Measurements from ENCODE around the gene KIR3DL1.

Gene KIR3DL1

DNA sequence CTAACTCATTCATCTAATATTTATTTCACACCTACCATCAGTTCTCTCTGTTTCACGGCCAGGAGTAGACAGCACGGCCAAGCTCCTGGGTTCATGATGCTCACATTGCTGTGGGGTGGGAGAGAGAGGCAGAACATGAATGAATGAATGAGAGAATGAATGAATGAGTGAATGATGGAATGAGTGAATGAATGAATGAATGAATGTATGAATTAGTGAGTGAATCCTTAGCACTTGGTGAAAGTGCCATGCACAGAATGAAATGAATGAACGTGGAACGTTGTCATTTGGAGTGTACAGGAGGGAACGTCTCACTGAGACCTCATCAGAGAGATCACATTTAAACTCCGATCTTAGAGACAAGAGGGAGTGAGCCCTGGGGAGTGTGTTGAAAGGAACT is 24.8 kb upstream of the KIR3DL1 start:
- DNase-seq (ENCODE audit: extremely low read depth, low read depth): no peak
- H3K4me3 ChIP-seq (replicated peaks; ENCODE audit: low read depth, low read length): no peak overlapping the region
- TF ChIP-seq, protein P1, sequence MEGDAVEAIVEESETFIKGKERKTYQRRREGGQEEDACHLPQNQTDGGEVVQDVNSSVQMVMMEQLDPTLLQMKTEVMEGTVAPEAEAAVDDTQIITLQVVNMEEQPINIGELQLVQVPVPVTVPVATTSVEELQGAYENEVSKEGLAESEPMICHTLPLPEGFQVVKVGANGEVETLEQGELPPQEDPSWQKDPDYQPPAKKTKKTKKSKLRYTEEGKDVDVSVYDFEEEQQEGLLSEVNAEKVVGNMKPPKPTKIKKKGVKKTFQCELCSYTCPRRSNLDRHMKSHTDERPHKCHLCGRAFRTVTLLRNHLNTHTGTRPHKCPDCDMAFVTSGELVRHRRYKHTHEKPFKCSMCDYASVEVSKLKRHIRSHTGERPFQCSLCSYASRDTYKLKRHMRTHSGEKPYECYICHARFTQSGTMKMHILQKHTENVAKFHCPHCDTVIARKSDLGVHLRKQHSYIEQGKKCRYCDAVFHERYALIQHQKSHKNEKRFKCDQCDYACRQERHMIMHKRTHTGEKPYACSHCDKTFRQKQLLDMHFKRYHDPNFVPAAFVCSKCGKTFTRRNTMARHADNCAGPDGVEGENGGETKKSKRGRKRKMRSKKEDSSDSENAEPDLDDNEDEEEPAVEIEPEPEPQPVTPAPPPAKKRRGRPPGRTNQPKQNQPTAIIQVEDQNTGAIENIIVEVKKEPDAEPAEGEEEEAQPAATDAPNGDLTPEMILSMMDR (IDR thresholded peaks at IDR 0.05; ENCODE audit: low read depth, low read length, missing control alignments): no peak

DNA sequence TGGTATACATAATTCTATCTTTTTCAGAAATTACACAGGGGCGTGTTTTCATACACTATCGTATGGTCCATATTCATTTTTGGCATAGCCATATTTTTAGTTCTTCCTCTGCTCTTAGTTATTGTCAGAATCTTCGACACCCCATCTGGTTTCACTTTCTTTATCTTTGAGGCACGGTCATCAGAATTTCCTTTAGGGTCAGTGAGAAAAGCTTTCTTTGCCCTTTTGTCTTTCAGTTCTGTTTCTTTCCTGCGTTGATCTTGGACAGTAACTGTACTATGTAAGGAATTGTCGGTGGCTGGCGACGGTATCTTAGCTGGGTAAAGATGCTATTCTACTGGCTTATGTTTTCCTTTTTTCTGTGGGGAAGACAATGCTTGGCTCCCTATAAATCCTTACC is 23.5 kb upstream of the KIR3DL1 start:
- no peak for DNase-seq (ENCODE audit: extremely low read depth, low read depth)
- TF ChIP-seq, protein P1 (IDR thresholded peaks at IDR 0.05; ENCODE audit: low read depth, low read length, missing control alignments): no peak
- no peak overlapping the region for H3K4me3 ChIP-seq (replicated peaks; ENCODE audit: low read depth, low read length)

DNA sequence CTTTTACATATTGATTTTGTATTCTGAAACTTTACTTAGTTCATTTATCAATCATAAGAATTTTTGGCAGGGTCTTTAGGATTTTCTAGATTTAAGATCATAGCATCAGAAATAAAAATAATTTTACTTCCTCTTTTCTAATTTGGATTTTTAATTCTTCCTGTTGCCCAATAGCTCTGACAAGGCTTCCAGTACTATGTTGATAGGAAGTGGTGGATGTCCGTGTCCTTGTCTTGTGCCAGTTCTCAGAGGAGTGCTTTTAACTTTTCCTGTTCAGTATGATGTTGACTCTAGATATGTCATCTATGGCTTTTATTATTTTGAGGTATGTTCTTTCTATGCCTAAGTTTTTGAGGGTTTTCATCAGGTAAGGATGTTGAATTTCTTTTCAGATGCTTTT is 20.5 kb upstream of the KIR3DL1 start:
- H3K4me3 ChIP-seq (replicated peaks; ENCODE audit: low read depth, low read length): no peak overlapping the region
- DNase-seq (ENCODE audit: extremely low read depth, low read depth): no peak
- TF ChIP-seq, protein P1 (IDR thresholded peaks at IDR 0.05; ENCODE audit: low read depth, low read length, missing control alignments): no peak

DNA sequence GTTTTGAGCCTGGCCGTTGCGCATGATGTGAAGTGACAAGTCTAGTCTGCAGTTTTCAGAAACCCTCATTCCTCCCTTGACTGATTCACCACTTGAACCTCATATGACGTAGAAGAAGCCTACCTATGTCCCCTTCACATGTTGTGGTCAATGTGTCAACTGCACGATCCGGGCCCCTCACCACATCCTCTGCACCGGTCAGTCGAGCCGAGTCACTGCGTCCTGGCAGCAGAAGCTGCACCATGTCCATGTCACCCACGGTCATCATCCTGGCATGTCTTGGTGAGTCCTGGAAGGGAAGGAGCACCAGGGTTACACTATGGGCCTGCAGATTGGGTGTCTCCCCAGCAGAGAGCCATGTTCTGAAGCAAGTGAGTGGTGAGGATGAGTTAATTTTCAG is 12.9 kb upstream of the KIR3DL1 start, which contains the start of gene KIR2DL4:
KIR2DL4 (plus strand) TSS at position 201 of the 400 bp plus-strand sequence; CDS start at position 243, 42 bp downstream.
- TF ChIP-seq, protein P1 (IDR thresholded peaks at IDR 0.05; ENCODE audit: low read depth, low read length, missing control alignments): no peak
- H3K4me3 ChIP-seq (replicated peaks; ENCODE audit: low read depth, low read length): no peak within 1 kb of the TSS
- DNase-seq (ENCODE audit: extremely low read depth, low read depth): no peak

DNA sequence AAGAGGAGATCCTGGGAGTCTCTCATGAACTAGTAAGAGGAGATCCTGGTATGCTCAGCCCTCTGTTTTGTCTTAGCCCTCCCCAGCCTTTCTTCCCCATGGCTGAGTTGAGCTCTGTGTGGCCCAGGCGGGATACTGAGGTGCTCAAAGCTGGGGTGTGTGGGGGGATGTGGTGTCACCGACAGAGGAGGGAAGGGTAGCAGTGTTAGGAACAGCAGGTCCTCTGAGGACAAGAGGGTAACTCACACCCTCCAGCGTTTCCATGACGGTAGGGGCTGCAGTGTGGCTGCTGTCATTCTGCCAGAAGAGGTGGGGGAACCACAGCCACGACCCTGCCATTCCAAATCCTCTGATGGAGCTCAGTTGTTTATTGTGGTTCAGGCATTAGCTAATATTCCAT is 12.2 kb upstream of the KIR3DL1 start:
- H3K4me3 ChIP-seq (replicated peaks; ENCODE audit: low read depth, low read length): no peak overlapping the region
- TF ChIP-seq, protein P1 (IDR thresholded peaks at IDR 0.05; ENCODE audit: low read depth, low read length, missing control alignments): no peak
- no peak for DNase-seq (ENCODE audit: extremely low read depth, low read depth)

DNA sequence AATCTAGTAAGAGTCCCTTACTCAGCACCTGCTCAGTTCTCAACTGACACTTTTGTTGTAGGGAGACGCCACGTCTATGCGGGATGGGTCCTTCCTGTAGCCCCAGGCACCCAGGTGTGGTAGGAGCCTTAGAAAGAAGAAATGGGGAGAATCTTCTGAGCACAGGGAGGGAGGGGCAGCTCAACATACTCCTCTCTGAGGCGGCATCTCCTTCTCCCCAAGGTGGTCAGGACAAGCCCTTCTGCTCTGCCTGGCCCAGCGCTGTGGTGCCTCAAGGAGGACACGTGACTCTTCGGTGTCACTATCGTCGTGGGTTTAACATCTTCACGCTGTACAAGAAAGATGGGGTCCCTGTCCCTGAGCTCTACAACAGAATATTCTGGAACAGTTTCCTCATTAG is 11.7 kb upstream of the KIR3DL1 start:
- TF ChIP-seq, protein P1 (IDR thresholded peaks at IDR 0.05; ENCODE audit: low read depth, low read length, missing control alignments): no peak
- DNase-seq (ENCODE audit: extremely low read depth, low read depth): no peak
- no peak overlapping the region for H3K4me3 ChIP-seq (replicated peaks; ENCODE audit: low read depth, low read length)
